Tibial artery (tissue), 4 donors: ENCODE data around the gene DAZAP1.

ENCODE experiments used
- DNase-seq, 2 donors: peaks; one replicate each; pipeline ENCODE4 v3.0.0-alpha.2; 2019
- H3K27ac ChIP-seq, 2 donors: fragments of 200-600 bp; sonication (generic) in 1 of 2; 1 replicate in 1 of 2; 2 replicates in 1 of 2; pipeline ENCODE4 v1.5.1; 2018 to 2019; ENCODE audit warnings: mild to moderate bottlenecking in 1 of 2
- H3K27me3 ChIP-seq, 2 donors: fragments of 200-600 bp; sonication (generic) in 1 of 2; one replicate each; pipeline versions ENCODE4 v1.5.1 to v1.6.0; 2016 to 2019
- H3K36me3 ChIP-seq, 3 donors: fragments of 200-600 bp; sonication (generic) in 2 of 3; one replicate each; pipeline ENCODE4 v1.5.1; 2016 to 2019; ENCODE audit warnings: mild to moderate bottlenecking in 2 of 3
- H3K4me1 ChIP-seq, 4 donors: fragments of 200-600 bp; sonication (generic) in 2 of 4; 1 replicate in 3 of 4; 2 replicates in 1 of 4; pipeline ENCODE4 v1.5.1; 2016 to 2019
- H3K4me3 ChIP-seq, 2 donors: fragments of 200-600 bp; sonication (generic) in 1 of 2; 1 replicate in 1 of 2; 2 replicates in 1 of 2; pipeline ENCODE4 v1.5.1; 2018 to 2019; ENCODE audit warnings: mild to moderate bottlenecking in 2 of 2
- H3K9me3 ChIP-seq, 3 donors: fragments of 200-600 bp; sonication (generic) in 1 of 3; one replicate each; pipeline ENCODE4 v1.5.1; 2016 to 2019
- CTCF ChIP-seq, 2 experiments: fragments of 200-600 bp in 1 of 2; fragments of 450-650 bp in 1 of 2; IDR thresholded peaks; one replicate each; pipeline ENCODE4 v1.5.1; 2017 to 2019; ENCODE audit warnings: antibody characterized with exemption in 2 of 2, mild to moderate bottlenecking in 1 of 2, moderate library complexity in 1 of 2
- intact Hi-C: fragments of 100-400 bp; cut with DNase I; formaldehyde crosslinking; loops from one replicate; pipeline ENCODE4 v1.15.0; 2023; ENCODE audit warnings: low total_unique reads

DAZAP1 gene

DNA sequence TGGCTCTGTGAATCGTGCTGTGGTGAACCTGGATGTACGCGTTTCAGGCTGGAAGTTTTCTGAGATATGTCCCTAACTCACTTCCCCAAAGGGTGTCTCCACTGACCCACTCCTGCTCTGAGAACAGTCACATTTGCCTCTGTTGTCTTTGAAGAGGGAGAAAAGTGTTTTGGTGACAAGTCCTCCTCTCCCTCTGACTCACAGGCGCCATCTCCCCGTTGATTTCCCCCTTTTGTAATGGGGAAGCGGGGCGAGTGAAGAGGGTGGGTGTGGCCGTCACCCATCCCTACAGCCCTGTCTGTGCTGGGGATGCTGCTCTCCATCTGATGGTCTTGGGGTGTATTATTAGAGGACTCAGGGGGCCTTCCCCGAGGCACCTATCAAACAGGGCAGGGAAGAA is 52.1 kb downstream of the DAZAP1 start:
- peaks cover 0 to 24% (median 9%) of the 10 kb centered on the region in 4 donors for H3K4me1 ChIP-seq
- intact Hi-C loops = no loop called here
- H3K27me3 ChIP-seq = peaks cover 0 to 49% of the 10 kb centered on the region in 2 donors
- TF ChIP-seq CTCF (IDR thresholded peaks at IDR 0.05) = no peak
- H3K9me3 ChIP-seq = no peaks in the 10 kb centered on the region
- no peak for DNase-seq
- no peak overlapping the region for H3K27ac ChIP-seq
- no peak overlapping the region for H3K4me3 ChIP-seq
- H3K36me3 ChIP-seq = peaks cover 9 to 16% (median 10%) of the 10 kb centered on the region in 3 donors

DNA sequence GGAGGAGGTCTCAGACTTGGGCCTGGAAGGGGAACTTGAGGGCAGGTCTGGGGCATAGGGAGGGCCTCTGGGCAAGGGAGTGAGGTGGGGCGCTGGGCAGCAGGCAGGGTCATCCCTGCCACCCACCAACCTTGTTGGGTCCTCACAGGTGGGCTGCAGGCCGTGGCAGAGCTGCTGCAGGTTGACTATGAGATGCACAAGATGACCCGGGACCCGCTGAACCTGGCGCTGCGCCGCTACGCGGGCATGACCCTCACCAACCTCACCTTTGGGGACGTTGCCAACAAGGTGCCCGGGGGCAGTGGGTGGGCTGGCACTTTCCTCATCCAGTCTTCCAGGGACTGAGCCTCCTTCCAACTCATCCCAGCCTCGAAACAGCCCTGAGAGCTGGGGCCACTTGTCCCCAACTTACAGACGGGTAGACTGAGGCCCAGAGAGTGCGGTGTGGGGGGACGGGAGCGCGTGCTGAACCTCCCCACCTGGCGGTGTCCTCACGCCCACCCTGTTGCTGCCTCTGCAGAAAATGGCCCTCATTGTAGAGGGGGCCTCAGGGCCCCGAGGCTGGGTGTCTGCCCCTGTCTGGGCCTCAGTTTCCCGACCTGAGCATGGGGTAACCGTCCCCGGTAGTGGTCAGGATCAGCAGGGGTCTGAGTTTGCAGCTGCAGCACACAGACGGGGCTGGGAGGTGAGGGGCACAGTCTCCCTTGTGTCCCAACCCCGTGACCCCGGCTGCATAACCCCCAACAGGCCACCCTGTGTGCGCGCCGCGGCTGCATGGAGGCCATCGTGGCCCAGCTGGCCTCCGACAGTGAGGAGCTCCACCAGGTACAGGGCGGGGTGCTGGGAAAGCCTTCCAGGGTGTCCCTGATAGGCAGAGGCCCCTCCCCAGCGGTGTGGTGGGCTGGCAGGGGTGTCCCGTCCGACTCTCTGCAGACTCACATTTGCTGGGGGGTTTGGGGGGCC is 52.9 kb downstream of the DAZAP1 start:
- peaks cover 0 to 45% of the 10 kb centered on the region in 2 donors for H3K27me3 ChIP-seq
- peaks cover 0 to 23% (median 7%) of the 10 kb centered on the region in 4 donors for H3K4me1 ChIP-seq
- TF ChIP-seq CTCF (IDR thresholded peaks at IDR 0.05) = no peak
- intact Hi-C loops = no loop called here
- H3K9me3 ChIP-seq = no peaks in the 10 kb centered on the region
- no peak overlapping the region for H3K4me3 ChIP-seq
- peaks cover 9 to 16% (median 10%) of the 10 kb centered on the region in 3 donors for H3K36me3 ChIP-seq
- DNase-seq = no peak
- H3K27ac ChIP-seq = no peak overlapping the region

DNA sequence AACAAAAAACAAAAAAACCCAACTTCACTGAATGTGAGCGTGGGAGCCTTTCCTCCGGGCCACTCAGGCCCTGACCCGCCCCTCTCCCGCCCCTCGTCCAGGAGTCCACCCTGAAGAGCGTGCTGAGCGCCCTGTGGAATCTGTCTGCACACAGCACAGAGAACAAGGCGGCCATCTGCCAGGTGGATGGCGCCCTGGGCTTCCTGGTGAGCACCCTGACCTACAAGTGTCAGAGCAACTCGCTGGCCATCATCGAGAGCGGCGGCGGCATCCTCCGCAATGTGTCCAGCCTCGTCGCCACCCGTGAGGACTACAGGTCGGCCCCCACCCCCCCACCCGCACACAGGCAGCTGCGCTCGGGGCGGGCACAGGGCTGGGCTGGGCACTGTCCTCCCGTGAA is 54.5 kb downstream of the DAZAP1 start:
- H3K27ac ChIP-seq = no peak overlapping the region
- no peak for DNase-seq
- intact Hi-C loops = no loop called here
- H3K9me3 ChIP-seq = no peaks in the 10 kb centered on the region
- H3K4me3 ChIP-seq = no peak overlapping the region
- H3K36me3 ChIP-seq = peaks cover 9 to 16% (median 10%) of the 10 kb centered on the region in 3 donors
- H3K4me1 ChIP-seq = peaks cover 0 to 23% (median 16%) of the 10 kb centered on the region in 4 donors
- H3K27me3 ChIP-seq = peaks cover 0 to 45% of the 10 kb centered on the region in 2 donors
- no peak for TF ChIP-seq CTCF (IDR thresholded peaks at IDR 0.05)

GRCh38 chr19:1465191-1466016 is 58.0 kb downstream of the DAZAP1 start:
- Histone ChIP-seq H3K4me1 (peaks cover 2 to 53% (median 49%) of the 10 kb centered on the region in 4 donors), H3K27ac (no peak overlapping the region), H3K4me3 (no peak overlapping the region), H3K36me3 (peaks cover 8 to 10% (median 10%) of the 10 kb centered on the region in 3 donors), H3K9me3 (no peaks in the 10 kb centered on the region), H3K27me3 (peaks cover 5 to 55% of the 10 kb centered on the region in 2 donors)
- TF ChIP-seq CTCF (IDR thresholded peaks at IDR 0.05) = peak; percentile 24 to 37
- intact Hi-C loops = no loop called here
- no peak for DNase-seq

DNA sequence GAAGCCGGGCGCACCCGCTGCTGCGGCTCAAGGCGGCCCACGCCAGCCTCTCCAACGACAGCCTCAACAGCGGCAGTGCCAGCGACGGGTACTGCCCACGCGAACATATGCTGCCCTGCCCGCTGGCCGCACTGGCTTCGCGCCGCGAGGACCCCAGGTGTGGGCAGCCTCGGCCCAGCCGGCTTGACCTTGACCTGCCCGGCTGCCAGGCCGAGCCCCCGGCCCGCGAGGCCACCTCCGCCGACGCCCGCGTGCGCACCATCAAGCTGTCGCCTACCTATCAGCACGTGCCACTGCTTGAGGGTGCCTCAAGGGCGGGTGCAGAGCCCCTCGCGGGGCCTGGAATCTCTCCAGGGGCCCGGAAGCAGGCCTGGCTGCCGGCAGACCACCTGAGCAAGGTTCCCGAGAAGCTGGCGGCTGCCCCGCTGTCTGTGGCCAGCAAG is 58.7 kb downstream of the DAZAP1 start:
- Histone ChIP-seq H3K36me3 (peaks cover 1 to 4% (median 3%) of the 10 kb centered on the region in 3 donors), H3K4me1 (peaks cover 8 to 59% (median 55%) of the 10 kb centered on the region in 4 donors), H3K9me3 (no peaks in the 10 kb centered on the region), H3K27ac (no peak overlapping the region), H3K27me3 (peaks cover 12 to 62% of the 10 kb centered on the region in 2 donors), H3K4me3 (no peak overlapping the region)
- TF ChIP-seq CTCF (IDR thresholded peaks at IDR 0.05) = no peak
- intact Hi-C loops = no loop called here
- DNase-seq = no peak
